DMS53 treated with DMSO at 0.1 percent for 48 hours (cell line): ENCODE results near the gene ATP6V0C.
"Not testable (repeated sequence)": the region's sequence is repeated elsewhere in the genome, so short reads cannot be mapped to it uniquely, and the experiment has no call there.

Experiments used
- DNase-seq: peaks from one replicate; lab custom pipeline; 2025; ENCODE audit not compliant: unreplicated experiment; lab: John Stamatoyannopoulos, UW

ATP6V0C gene

GRCh38 chr16:2527071-2527783 is 13.5 kb downstream of the ATP6V0C start:
- no peak for DNase-seq

GRCh38 chr16:2527784-2528100 is 14.0 kb downstream of the ATP6V0C start:
- no peak for DNase-seq

- DNase-seq, result no peak
Measured at GRCh38 chr16:2528161-2529060, 14.7 kb downstream of the ATP6V0C start.

GRCh38 chr16:2529061-2529931 is 15.5 kb downstream of the ATP6V0C start:
- DNase-seq, result no peak

GRCh38 chr16:2529961-2530628 is 16.3 kb downstream of the ATP6V0C start:
- no peak for DNase-seq

GRCh38 chr16:2530629-2531318 is 17.0 kb downstream of the ATP6V0C start:
- DNase-seq, result no peak

- no peak for DNase-seq
Measured at GRCh38 chr16:2531371-2531695, 17.6 kb downstream of the ATP6V0C start, which contains the start of gene CEMP1. Gene CEMP1 (minus strand): TSS chr16:2531408. CDS start chr16:2531073, 335 bp downstream.

GRCh38 chr16:2531696-2532493 is 18.1 kb downstream of the ATP6V0C start:
- peak; percentile 87 for DNase-seq

- DNase-seq, result peak; percentile 44
Measured at GRCh38 chr16:2532494-2533141, 18.9 kb downstream of the ATP6V0C start.

GRCh38 chr16:2533142-2533755 is 19.5 kb downstream of the ATP6V0C start:
- DNase-seq, result not testable (repeated sequence)

- DNase-seq, result no peak
Measured at GRCh38 chr16:2533912-2534311, 20.2 kb downstream of the ATP6V0C start.

- not testable (repeated sequence) for DNase-seq
Measured at GRCh38 chr16:2534335-2534734, 20.6 kb downstream of the ATP6V0C start.

GRCh38 chr16:2535625-2536013 is 21.9 kb downstream of the ATP6V0C start:
- no peak for DNase-seq

- peak; percentile 66 for DNase-seq
Measured at GRCh38 chr16:2537451-2538379, 24.0 kb downstream of the ATP6V0C start, which contains the start of gene PDPK1. Gene PDPK1 (plus strand): TSS chr16:2538021. CDS start chr16:2538113, 92 bp downstream.

GRCh38 chr16:2539192-2539844 is 25.6 kb downstream of the ATP6V0C start:
- not testable (repeated sequence) for DNase-seq

GRCh38 chr16:2539845-2540458 is 26.2 kb downstream of the ATP6V0C start:
- not testable (repeated sequence) for DNase-seq
